ENCODE measurements around the gene GCNT2. TPM values are rescaled to one million over a fixed set of nuclear protein-coding genes. Genes with fewer than 3 reads are reported as not detected.

The GCNT2 gene
- 0.16 TPM in 1 of 2 replicates, not detected in the other for total RNA-seq

GRCh38 chr6:10521104-10521808, at the start of gene GCNT2:
GCNT2 (plus strand) TSS chr6:10521351; CDS start chr6:10528912, 7,561 bp downstream.

Small RNA genes lying within 50 kb of the gene (small RNA-seq; reads per million reads assigned to genes)
- gene RF00019 = not detected

Other genes with a start within 250 kb of the GCNT2 start
- 8.5 and 9.7 TPM in 2 replicates for gene TFAP2A, start 106.3 kb upstream of the GCNT2 start, total RNA-seq
- 0.81 TPM in 1 of 2 replicates, not detected in the other for gene C6orf52, start 173.3 kb downstream of the GCNT2 start, total RNA-seq
- 15.1 and 18.2 TPM in 2 replicates for gene PAK1IP1, start 173.6 kb downstream of the GCNT2 start, total RNA-seq
- 92.0 and 93.6 TPM in 2 replicates for gene TMEM14C, start 201.7 kb downstream of the GCNT2 start, total RNA-seq
- 41.4 and 45.5 TPM in 2 replicates for gene TMEM14B, start 226.5 kb downstream of the GCNT2 start, total RNA-seq

Measured in hair follicle dermal papilla cell (primary cell).